H54 (cell line): Measurements from ENCODE around the gene MIAT.

Source experiments
- DNase-seq: peaks from one replicate; pipeline ENCODE4 v3.0.0; 2011; ENCODE audit warnings: low spot score, mixed read lengths; ENCODE audit not compliant: insufficient read length
- FAIRE-seq: peaks from 3 replicates; lab custom pipeline; 2011; peaks lifted over from hg19 to GRCh38; lab: Jason Lieb, UNC
- POLR2A ChIP-seq: IDR thresholded peaks from 2 replicates; pipeline ENCODE4 v1.6.1; 2011; ENCODE audit warnings: low read depth, mild to moderate bottlenecking, low read length

MIAT gene

DNA sequence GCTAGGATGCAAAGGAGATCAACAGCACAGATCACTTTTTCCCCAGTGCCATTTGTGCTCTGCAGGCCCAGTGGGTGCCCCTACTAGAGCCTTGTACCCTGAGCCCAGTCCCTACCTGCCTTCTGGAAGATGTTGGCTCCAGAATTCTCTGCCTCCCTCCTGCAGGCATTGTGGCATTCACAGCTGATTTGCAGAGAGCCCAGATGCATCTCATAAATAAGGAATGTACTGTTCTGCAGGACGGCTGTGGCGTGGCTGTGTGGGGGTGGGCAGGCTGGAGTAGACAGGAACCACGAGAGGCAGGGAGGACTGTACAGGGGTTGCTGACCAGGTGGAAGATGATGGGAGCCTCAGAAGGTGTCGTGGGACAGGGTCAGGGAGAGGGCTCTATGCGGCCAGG lies 11.2 kb upstream of the MIAT start:
- FAIRE-seq, result no peak
- no peak for DNase-seq
- no peak for TF ChIP-seq POLR2A

DNA sequence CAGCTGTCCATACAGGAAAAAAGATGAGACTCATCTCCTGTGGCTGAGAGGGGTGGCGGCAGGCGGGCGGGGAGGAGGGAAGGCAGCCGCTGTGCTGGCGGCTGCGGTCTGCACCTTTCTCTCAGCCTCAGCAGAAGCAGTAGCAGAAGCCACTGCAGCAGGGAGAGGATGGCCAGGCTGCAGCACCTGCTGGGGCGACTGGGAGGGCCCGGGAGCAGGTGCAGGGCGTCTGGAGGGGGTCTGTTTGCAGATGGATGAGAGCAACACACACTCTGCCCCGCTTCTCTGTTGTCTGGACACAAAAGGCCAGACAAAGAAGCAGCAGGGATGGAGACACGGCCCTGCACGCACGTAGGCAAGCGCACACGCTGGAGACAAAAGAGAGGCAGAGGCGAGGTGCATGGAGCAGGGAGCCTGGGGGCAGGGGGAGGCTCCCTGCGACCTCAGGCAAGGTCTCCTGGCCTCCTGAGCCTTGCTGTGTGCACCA lies 9.3 kb upstream of the MIAT start:
- DNase-seq (no peak), FAIRE-seq (no peak)
- no peak for TF ChIP-seq POLR2A

DNA sequence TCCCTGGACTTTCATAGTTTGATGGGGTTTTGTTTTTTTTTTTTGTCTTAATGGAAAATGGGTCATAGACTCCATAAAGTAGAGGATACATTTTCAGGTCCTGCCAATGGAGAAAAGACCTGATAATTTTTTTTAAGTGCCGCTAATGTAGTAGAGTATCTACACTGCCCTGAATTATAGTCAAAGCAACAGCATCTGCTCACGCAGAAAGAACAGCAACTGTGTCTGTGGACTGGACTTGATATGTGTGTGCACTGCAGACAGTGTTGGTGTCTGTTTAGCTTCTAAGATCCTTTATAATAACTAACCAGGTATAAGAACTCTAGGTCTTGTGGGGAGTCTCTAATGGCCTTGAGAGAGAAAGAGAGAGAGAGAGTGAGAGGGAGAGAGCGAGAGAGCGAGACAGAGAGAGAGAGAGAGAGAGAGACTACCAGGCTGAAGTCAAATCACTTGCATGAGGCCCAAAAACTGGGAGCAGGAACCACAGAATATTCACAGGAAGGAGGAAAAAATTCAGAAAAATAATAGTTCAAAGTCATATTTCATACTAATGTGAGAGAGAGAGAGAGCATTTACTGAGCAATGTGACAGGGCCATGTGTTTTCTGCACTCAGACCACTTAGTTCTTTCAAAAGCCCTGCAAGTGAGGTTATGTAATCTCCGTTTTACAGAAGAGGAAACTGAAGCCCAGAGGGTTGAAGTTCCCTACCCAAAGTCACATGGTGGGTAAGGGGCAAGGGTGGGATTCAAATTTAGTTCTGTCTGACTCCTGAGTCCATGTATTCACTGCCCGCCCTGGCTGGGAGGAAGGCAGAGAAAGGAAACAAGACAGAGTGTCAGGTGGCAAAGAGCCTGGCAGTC lies 8.6 kb upstream of the MIAT start:
- FAIRE-seq, result no peak
- DNase-seq, result no peak
- TF ChIP-seq POLR2A, result no peak

DNA sequence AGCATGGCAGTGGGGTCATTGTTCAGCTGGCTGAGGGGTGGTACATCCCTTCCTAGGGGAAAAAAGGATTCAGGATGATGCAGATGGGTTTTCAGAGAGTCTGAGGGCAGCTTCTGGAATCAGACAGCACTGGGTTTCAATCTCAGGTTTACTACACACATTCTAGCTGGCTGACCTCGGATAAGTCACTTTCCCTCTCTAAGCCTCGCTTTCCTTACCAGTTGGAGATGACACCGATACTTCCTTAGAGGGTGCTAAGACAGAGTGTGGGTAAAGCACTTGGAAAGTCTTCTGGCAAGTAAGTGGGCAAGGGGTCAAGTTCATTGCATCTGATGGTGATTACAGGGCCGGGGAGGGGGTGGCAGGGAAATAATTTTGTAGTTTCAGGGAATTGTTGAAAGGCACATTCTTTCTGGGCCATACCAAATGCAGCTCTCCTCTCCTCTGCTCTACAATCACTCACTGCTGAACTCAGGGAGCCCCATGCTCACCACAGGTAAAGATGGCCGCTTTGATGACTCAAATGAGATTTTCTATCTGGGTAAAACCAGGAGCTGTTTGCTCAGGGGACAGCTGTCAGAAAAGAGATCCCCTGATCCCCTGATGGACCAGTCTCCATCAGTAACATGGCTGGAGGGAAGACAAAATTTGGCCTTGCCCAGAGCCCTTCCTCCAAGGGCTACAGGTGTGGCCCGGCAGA lies 6.5 kb upstream of the MIAT start:
- FAIRE-seq (no peak), DNase-seq (no peak)
- no peak for TF ChIP-seq POLR2A

DNA sequence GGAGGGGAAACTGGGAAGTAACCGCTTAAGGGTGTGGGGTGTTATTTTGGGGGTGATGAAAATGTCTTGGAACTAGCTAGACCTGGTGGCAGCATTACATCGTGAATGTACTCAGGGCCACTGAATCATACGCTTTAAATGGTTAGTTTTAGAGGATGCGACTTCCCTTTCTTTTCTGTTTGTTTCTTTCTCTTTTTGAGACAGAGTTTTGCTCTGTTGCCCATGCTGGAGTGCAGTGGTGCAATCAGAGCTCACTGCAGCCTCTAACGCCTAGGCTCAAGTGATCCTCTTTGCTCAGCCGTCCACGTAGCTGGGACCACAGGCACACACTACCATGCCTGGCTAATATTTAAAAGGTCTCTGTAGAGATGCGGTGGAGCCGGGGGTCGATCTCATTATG lies 5.6 kb upstream of the MIAT start:
- FAIRE-seq (no peak), DNase-seq (no peak)
- TF ChIP-seq POLR2A, result no peak

DNA sequence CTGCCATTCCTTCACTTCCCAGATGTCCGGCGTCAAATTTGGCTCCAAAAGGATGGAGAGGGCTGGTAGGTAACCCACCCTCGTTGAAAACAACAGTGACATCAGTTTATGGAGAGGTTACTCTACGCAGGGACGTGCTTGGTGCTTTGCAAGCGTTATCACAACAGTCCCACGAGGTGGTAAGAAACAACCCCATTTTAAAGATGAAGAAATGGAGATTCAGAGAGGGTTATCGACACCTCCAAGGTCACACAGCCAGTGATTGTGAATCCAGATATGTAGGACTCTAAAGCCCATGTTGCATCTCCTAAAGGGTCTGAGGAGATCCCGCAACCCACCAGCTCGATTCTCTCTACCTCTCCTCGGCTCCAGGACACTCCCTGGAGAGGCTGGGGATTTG lies 773 bp downstream of the MIAT start:
- DNase-seq (no peak), FAIRE-seq (no peak)
- TF ChIP-seq POLR2A, result no peak

DNA sequence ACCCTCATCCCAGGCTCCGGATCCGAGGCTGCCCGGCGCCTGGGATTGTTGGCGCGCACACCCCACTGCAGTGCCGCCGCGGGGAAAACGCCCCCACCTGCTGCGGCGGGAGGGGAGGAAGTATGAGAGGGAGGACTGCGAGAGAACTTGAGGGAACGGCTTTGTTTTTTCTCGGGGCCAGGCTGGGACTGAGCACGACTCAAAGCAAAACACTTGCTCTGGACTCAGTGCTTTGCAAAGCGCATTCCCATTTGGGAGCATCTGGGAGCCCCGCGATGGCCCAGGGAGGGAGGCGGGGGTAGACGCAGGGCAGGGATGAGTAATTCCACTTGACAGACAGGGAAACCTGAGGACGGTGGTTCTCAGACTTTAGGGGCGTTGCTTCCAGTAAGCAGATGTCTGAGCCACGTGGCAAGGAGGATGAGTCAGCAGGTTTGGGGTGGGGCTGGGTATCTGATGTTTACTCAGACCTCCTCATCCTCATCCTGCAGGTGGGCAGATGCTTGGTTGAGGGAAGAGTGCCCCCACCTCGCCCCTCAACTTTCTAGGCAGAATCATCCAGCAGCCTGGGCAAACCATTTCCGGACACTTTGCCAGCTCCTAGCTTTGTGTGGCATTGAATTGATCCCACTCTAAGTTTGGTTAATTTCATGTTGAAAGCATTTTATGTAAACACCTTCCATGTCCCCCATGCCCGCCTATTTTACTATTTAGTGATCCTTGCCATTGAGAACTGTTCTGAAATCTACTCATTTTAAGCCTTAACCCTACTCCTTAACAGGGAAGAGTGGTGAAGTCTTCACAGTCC lies 1.5 kb downstream of the MIAT start:
- peak; percentile 82 for FAIRE-seq
- no peak for TF ChIP-seq POLR2A
- peak; percentile 75 for DNase-seq

DNA sequence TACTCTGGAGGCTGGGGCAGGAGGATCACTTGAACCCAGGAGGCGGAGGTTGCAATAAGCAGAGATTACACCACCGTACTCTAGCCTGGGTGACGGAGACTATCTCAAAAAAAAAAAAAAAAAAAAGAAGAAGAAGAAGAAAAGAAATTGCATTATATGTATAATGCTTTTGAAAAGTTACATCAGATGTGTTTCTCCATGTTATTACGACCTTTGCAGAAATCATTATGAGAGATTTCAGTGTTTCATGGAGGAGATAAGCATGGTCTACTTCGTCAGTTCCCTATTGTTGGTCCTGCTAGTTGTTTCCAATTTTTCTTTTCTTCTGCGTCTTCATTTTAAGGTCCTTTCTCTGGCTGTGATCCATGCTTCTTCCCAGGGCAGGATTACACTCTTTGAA lies 3.0 kb downstream of the MIAT start:
- TF ChIP-seq POLR2A, result no peak
- FAIRE-seq, result no peak

DNA sequence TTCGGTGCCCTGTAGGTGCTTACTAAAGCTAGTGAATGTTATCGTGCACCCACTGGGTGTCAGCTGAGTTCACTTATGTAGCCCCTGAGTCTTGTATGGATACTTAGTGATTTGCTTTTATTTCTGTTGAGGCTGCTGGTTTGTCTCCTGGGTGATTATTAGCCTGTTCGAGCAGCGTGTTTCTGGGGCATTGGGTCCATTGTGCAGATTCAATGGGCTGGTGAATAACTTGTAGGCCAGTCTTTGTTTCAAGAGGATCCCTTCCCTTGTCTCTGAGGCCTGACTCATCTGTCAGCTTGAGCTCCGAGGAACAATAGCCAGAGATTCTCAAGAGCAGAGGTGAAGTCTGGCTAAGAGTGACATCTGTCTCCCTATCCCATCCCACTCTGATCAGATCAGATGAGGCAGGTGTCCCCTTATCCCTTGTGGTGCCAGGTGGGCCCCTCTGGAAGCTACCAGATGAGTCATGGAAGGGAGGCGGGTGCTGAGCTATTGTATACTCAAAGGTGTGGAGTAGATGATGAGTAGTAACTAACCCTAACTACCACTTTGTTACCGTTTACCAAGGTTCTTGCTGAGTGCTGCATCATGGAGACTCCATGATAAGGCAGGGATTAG lies 3.7 kb downstream of the MIAT start:
- FAIRE-seq, result no peak
- no peak for DNase-seq
- no peak for TF ChIP-seq POLR2A

More for the DNA sequence above, 3.0 kb downstream of the MIAT start:
- no peak for DNase-seq

DNA sequence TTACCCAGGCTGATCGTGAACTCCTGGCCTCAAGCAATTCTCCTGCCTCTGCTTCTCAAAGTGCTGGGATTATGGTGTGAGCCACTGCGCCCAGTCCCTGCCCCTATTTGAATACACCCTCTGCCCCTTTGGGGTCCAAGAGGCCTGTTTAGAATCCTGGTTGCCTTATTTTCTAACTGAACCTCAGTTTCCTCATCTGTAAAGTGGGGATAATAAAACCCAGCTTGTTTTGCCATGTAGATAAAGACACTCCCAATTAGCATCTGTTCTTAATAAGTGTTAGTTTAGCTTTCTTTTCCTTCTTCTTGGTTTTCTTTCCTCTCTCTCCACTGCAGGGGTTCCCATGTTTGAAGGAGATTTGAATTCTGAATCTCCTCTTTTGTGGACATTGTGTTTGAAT lies 4.8 kb downstream of the MIAT start:
- no peak for TF ChIP-seq POLR2A
- FAIRE-seq, result no peak
- no peak for DNase-seq

DNA sequence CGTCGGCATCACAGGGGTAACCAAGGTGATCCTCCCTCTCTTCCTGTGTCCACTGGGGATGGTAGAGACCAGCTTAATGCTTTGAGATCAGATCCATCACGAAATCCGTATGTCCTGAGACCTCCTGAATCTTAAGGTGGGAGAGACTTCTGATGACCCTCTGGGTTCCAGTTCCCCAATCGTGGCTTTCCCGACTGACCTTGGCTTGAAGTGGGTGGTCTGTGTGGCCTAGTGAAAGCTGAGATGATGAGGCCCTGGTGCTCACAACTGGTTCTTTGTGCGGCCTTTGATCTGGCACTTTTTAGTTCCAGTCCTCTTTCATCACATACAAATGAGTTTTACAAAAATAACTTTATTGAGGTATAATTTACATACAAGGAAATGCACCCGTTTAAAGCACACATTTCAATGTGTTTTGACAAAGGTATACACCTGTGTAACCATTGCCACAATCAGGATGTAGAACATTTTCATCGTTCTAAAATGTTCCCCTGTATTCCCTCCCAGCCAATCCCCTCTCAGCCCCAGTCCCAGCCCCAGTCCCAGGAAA lies 6.1 kb downstream of the MIAT start:
- FAIRE-seq (no peak), DNase-seq (no peak)
- TF ChIP-seq POLR2A, result no peak

DNA sequence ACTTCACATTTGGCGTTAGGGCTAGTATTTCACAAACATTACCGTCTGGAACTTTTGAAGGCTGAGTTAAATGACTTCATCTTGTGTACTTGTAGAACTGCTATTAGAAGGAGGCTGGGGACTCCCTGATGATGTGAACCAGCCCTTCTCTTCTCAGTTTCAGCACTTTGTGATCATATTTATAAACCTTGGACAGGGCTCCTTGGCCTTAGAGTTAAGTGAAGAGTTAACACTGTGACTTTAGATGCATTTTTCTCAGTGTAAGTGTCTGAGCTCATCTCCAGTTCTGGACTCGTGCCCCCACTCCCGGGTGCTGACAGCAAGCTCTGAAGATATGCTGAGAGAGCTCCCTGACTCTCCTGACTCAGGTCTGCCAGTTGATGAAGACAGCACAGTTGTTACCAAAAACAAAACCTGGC lies 8.4 kb downstream of the MIAT start:
- no peak for DNase-seq
- FAIRE-seq, result no peak
- no peak for TF ChIP-seq POLR2A

DNA sequence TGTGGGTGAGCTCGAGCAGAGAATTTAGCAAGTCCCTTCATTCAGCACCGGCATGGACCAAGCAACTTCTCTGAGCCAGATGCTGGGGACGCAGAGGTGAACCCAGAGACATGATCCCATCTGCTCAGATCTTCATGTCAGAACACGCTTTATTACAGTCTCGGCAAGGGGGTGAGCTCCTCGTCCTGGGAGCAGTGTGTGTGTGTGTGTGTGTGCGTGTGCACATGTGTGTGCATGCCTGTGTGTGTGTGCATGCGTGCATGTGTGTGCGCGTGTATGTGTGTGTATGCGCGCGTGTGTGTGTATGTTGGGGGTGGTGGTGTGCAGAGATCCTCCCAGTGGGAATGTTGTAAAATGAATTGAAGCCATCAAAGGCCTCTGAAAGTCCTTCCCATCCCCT lies 9.8 kb downstream of the MIAT start:
- FAIRE-seq, result no peak
- no peak for DNase-seq
- TF ChIP-seq POLR2A, result no peak
